Astrocyte of the cerebellum (primary cell): ENCODE measurements around the gene STX5.
"Not testable (repeated sequence)": the region's sequence is repeated elsewhere in the genome, so short reads cannot be mapped to it uniquely, and the experiment has no call there.

Source experiments
- DNase-seq: peaks from one replicate; pipeline ENCODE4 v3.0.0-alpha.2; 2011; ENCODE audit warnings: low read depth
- H3K4me3 ChIP-seq: 2 replicates; pipeline ENCODE4 v1.5.1; 2011; ENCODE audit warnings: mild to moderate bottlenecking, low read depth, low read length, moderate library complexity
- in situ Hi-C: cut with HindIII; loops from 2 replicates; pipeline ENCODE4 v1.10.0; 2017; ENCODE audit warnings: low sequenced_read_pairs
- TF ChIP-seq, protein P1 (sequence below): IDR thresholded peaks from 2 replicates; pipeline ENCODE4 v1.5.1; 2012; ENCODE audit warnings: low read length, low read depth, moderate library complexity, mild to moderate bottlenecking; ENCODE audit errors: missing control alignments

STX5 gene

DNA sequence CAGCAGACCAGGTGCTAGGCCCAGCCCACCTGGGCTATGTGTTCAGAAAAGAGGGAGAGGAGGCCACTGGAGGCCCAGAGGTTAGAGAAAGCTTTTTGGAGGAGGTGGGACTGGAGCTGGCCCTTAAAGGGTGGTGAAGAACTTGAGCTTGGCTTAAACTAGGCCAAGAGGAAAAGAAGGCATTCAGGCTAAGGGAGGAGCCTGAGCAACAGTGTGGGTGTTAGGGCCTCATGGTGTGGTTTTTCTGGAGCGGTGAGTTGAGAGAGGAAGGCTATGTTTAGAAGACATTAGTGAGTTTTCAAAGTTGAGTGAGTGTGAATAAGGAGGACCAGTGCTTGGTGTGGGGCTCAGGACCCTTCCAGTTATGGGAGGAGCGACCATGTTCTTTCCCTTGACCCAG is 54.5 kb downstream of the STX5 start:
- TF ChIP-seq, protein P1, sequence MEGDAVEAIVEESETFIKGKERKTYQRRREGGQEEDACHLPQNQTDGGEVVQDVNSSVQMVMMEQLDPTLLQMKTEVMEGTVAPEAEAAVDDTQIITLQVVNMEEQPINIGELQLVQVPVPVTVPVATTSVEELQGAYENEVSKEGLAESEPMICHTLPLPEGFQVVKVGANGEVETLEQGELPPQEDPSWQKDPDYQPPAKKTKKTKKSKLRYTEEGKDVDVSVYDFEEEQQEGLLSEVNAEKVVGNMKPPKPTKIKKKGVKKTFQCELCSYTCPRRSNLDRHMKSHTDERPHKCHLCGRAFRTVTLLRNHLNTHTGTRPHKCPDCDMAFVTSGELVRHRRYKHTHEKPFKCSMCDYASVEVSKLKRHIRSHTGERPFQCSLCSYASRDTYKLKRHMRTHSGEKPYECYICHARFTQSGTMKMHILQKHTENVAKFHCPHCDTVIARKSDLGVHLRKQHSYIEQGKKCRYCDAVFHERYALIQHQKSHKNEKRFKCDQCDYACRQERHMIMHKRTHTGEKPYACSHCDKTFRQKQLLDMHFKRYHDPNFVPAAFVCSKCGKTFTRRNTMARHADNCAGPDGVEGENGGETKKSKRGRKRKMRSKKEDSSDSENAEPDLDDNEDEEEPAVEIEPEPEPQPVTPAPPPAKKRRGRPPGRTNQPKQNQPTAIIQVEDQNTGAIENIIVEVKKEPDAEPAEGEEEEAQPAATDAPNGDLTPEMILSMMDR, result no peak

DNA sequence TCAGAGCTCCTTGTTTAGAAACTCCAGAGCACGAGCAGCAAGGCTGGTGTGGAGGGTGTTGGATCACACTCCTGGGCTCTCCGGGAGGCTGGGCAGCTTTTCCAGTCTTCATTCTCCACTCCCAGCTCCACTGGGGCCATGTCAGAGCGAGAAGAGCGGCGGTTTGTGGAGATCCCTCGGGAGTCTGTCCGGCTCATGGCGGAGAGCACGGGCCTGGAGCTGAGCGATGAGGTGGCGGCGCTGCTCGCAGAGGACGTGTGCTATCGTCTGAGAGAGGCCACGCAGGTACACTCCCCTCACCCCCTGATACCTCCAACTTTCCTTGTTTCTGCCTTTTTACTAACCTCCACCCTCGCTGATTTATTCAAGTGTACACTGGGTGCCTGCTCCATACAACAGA is 56.2 kb downstream of the STX5 start:
- in situ Hi-C loops, result no loop called here
- no peak for DNase-seq

More for the DNA sequence above, 54.5 kb downstream of the STX5 start:
- in situ Hi-C loops, result no loop called here
- no peak overlapping the region for H3K4me3 ChIP-seq
- no peak for DNase-seq

DNA sequence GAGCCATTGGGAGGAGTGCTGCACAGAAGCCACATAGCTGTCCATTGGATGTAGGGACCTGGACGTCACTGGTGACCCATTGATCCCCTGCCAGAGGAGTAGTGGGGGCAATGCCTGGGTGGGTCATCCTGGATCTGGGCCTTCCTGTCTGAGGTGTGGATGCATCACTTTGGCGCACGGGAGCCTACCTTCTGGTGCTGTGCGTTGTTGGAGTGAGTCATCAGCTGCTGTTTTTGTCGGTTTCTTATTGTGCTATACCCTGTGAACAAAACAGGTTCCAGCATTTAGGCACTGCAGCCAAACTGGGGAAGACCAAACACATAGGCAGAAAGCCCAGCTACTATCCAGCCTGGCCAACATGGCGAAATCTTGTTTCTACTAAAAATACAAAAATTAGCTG is 57.4 kb downstream of the STX5 start:
- in situ Hi-C loops, result no loop called here
- TF ChIP-seq, protein P1, result no peak
- no peak overlapping the region for H3K4me3 ChIP-seq
- no peak for DNase-seq

More for the DNA sequence above, 56.2 kb downstream of the STX5 start:
- TF ChIP-seq, protein P1, result no peak
- no peak overlapping the region for H3K4me3 ChIP-seq

DNA sequence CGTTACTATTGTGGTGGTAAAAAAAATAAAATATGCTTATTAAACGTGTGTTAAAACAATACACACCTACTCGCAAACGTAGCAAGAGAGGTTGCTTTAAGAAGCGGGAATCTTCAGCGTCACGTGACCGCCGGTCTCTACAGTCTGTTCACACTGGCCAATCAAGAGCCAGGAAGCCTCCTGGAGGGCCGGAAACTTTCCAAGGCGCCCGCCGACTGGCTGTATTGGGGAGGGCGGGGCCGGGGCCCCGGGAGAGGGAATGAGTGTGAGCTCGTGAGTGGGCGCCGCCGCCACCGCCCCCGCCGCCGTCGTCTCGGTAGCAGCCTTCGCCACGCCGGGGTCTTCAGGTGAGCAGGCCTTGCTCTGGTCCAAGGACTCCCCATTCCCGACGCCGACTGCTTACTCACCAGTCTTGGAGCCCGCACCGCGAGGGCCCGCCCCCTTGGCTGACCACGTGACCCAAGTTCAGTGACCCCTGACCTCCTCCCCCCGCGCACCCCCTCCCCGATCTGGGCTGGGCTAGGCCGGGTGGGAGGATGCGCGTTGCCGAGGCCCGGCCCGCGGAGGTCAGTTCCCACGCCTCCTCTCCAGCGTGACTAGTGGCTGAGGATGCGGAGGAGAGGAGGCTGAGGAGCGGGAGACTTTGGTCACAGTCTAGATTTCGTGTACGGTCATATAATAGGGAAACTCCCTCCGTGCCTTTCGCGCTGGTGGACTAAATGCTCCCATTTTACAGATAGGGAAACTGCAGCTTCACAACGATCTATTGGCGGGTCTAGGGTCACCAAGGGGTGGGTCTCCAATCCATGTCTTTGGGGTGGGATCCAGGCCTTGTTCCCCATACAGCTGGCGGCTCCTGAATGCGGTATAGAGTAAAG is 60.5 kb downstream of the STX5 start, which contains the start of gene TAF6L:
Gene TAF6L, plus strand, starts transcription at position 253 of the 878 bp plus-strand sequence. CDS start 4,388 bp downstream, outside the sequence.
- DNase-seq, result peak; percentile 91
- TF ChIP-seq, protein P1, result no peak
- peak within 1 kb of the TSS; percentile 59 for H3K4me3 ChIP-seq
- in situ Hi-C loops, result no loop called here

DNA sequence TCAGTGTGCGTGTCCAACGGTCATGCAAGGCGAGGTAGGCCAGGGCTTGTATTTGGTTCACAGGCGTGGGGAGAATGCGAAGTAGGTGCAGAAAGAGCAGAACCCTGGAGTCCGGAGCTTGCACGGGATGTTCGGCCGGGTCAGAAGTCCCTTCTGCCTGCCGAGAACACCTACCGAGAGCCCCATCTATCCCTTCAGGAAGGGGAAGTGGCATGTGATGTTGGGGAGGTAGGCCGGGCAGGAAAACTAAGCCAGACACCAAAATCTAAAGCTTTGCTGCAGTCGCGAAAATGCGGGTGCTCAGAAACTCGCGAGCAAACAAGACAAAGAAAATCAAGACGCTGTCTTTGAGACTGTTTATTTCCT is 61.1 kb downstream of the STX5 start:
- H3K4me3 ChIP-seq, result peak overlapping the region; percentile 59
- TF ChIP-seq, protein P1, result no peak
- DNase-seq, result no peak
- in situ Hi-C loops, result no loop called here

DNA sequence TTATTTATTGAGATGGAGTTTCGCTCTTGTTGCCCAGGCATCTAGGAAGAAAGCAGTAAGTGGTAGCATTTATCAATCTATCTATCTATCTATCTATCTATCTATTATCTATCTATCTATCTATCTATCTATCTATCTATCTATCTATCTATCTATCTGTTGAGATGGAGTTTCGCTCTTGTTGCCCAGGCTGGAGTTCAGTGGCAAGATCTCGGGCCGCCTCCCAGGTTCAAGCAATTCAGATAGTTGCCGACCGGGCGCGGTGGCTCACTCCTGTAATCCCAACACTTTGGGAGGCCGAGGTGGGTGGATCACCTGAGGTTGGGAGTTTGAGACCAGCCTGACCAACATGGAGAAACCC is 71.0 kb downstream of the STX5 start:
- H3K4me3 ChIP-seq, result peak overlapping the region; percentile 60
- in situ Hi-C loops, DNase-seq: not testable (repeated sequence)
